Liver (tissue), 9 donors: ENCODE results near the gene SPATC1L. TPM values are rescaled to one million over a fixed set of nuclear protein-coding genes. Genes with fewer than 3 reads are reported as not detected.
A peak's percentile ranks its signal among the peaks of the same experiment; 100 is the strongest.

ENCODE experiments used
- DNase-seq: peaks from one replicate; pipeline ENCODE4 v3.0.0-alpha.2; 2017; ENCODE audit warnings: low spot score
- H3K27ac ChIP-seq, 2 donors: one replicate each; pipeline ENCODE4 v1.7.0; 2013; ENCODE audit warnings: inconsistent platforms in 2 of 2, low read length in 2 of 2, control low read depth in 1 of 2, low read depth in 1 of 2, mild to moderate bottlenecking in 1 of 2
- H3K27me3 ChIP-seq, 4 donors: one replicate each; pipeline versions ENCODE4 v1.6.1 to v1.7.0; 2013; ENCODE audit warnings: low read length in 3 of 4, inconsistent platforms in 1 of 4, mild to moderate bottlenecking in 1 of 4, moderate library complexity in 1 of 4; ENCODE audit not compliant: control insufficient read depth in 4 of 4, insufficient read depth in 4 of 4
- H3K36me3 ChIP-seq, 4 donors: one replicate each; pipeline versions ENCODE4 v1.6.1 to v1.7.0; 2013; ENCODE audit warnings: low read length in 3 of 4, mild to moderate bottlenecking in 3 of 4, low read depth in 1 of 4, moderate library complexity in 1 of 4; ENCODE audit not compliant: control insufficient read depth in 4 of 4, insufficient read depth in 3 of 4
- H3K4me1 ChIP-seq, 4 donors: one replicate each; pipeline versions ENCODE4 v1.6.1 to v1.7.0; 2013; ENCODE audit warnings: low read length in 3 of 4, mild to moderate bottlenecking in 3 of 4, moderate library complexity in 1 of 4; ENCODE audit not compliant: control insufficient read depth in 4 of 4, insufficient read depth in 4 of 4
- H3K4me3 ChIP-seq, 3 donors: one replicate each; pipeline versions ENCODE4 v1.6.1 to v1.7.0; 2013; ENCODE audit warnings: low read length in 3 of 3, control low read depth in 1 of 3, low read depth in 1 of 3, mild to moderate bottlenecking in 1 of 3
- H3K9ac ChIP-seq, 2 donors: one replicate each; pipeline ENCODE4 v1.7.0; 2013; ENCODE audit warnings: low read length in 2 of 2, mild to moderate bottlenecking in 2 of 2, moderate library complexity in 2 of 2, control low read depth in 1 of 2, low read depth in 1 of 2
- H3K9me3 ChIP-seq, 4 donors: one replicate each; pipeline versions ENCODE4 v1.6.1 to v1.7.0; 2013; ENCODE audit warnings: low read length in 3 of 4; ENCODE audit not compliant: control insufficient read depth in 4 of 4
- CTCF ChIP-seq: fragments of 150-350 bp; IDR thresholded peaks from 2 replicates; pipeline ENCODE4 v1.5.1; 2017; ENCODE audit warnings: improper control_type of control experiment, low read depth, low read length; ENCODE audit not compliant: missing input control
- EGR1 ChIP-seq, 2 donors: IDR thresholded peaks; 2 replicates each; pipeline ENCODE4 v1.6.1; 2016 to 2018; ENCODE audit warnings: antibody characterized with exemption in 2 of 2, low read depth in 2 of 2
- FOXA1 ChIP-seq: IDR thresholded peaks from 2 replicates; pipeline ENCODE4 v1.6.1; 2016; ENCODE audit warnings: antibody characterized with exemption
- FOXA2 ChIP-seq: IDR thresholded peaks from 2 replicates; pipeline ENCODE4 v1.6.1; 2016; ENCODE audit warnings: antibody characterized with exemption
- GABPA ChIP-seq, 2 donors: IDR thresholded peaks in 1 of 2; conservative IDR thresholded peaks in 1 of 2; 2 replicates each; pipeline ENCODE4 v1.6.1; 2016; ENCODE audit warnings: antibody characterized with exemption in 2 of 2, mild to moderate bottlenecking in 1 of 2, moderate library complexity in 1 of 2
- HNF4A ChIP-seq, 2 donors: conservative IDR thresholded peaks; 2 replicates each; pipeline ENCODE4 v1.6.1; 2016; ENCODE audit warnings: antibody characterized with exemption in 2 of 2, mild to moderate bottlenecking in 2 of 2
- HNF4G ChIP-seq: IDR thresholded peaks from 2 replicates; pipeline ENCODE4 v1.6.1; 2016; ENCODE audit warnings: antibody characterized with exemption
- MAX ChIP-seq: IDR thresholded peaks from 2 replicates; pipeline ENCODE4 v1.6.1; 2016; ENCODE audit warnings: antibody characterized with exemption
- NR2F2 ChIP-seq: IDR thresholded peaks from 2 replicates; pipeline ENCODE4 v1.6.1; 2016; ENCODE audit warnings: antibody characterized with exemption
- RAD21 ChIP-seq, 2 donors: IDR thresholded peaks; 2 replicates each; pipeline ENCODE4 v1.6.1; 2016; ENCODE audit warnings: antibody characterized with exemption in 2 of 2, mild to moderate bottlenecking in 2 of 2
- REST ChIP-seq: IDR thresholded peaks from 2 replicates; pipeline ENCODE4 v1.6.1; 2016; ENCODE audit warnings: antibody characterized with exemption, mild to moderate bottlenecking
- RXRA ChIP-seq, 2 donors: IDR thresholded peaks; 2 replicates each; pipeline ENCODE4 v1.6.1; 2017 to 2018; ENCODE audit warnings: antibody characterized with exemption in 2 of 2, mild to moderate bottlenecking in 1 of 2
- SP1 ChIP-seq: IDR thresholded peaks from 2 replicates; pipeline ENCODE4 v1.6.1; 2018; ENCODE audit warnings: antibody characterized with exemption, mild to moderate bottlenecking
- TAF1 ChIP-seq: conservative IDR thresholded peaks from 2 replicates; pipeline ENCODE4 v1.6.1; 2016; ENCODE audit warnings: antibody characterized with exemption, mild to moderate bottlenecking
- YY1 ChIP-seq: IDR thresholded peaks from 2 replicates; pipeline ENCODE4 v1.6.1; 2016; ENCODE audit warnings: antibody characterized with exemption, mild to moderate bottlenecking
- WGBS: extraction: QIAGEN DNeasy Blood & Tissue Kit; methylation state at CpG from one replicate; pipeline ENCODE4 v1.1.7; 2013; 5-methylcytosine and 5-hydroxymethylcytosine counted together
- polyA plus RNA-seq, 2 donors: library from polyadenylated mRNA; stranded (reverse) in 1 of 2; unstranded in 1 of 2; fragments of 200-250 nt in 1 of 2; fragments of >200 nt in 1 of 2; fragmentation: Nextera tagmentation in 1 of 2; extraction: Ambion mirVana in 1 of 2; gene quantifications; one replicate each; pipeline versions ENCODE4 v1.2.1 to v1.2.3, GENCODE V29; 2013 to 2015
- total RNA-seq, 2 donors: library from RNA; depleted of rRNA; stranded (reverse); fragments of >200 nt; gene quantifications; one replicate each; pipeline ENCODE4 v1.2.3, GENCODE V29; 2014
- TF ChIP-seq, protein P1 (sequence below): IDR thresholded peaks from 2 replicates; pipeline ENCODE4 v1.6.1; 2016; ENCODE audit warnings: antibody characterized with exemption
- TF ChIP-seq, protein P2 (sequence below): IDR thresholded peaks from 2 replicates; pipeline ENCODE4 v1.6.1; 2016; ENCODE audit warnings: antibody characterized with exemption
- donor health status: healthy.
- donor health status: healthy.
- donor health status: healthy.
- donor health status: healthy.
- donor health status: healthy.

SPATC1L gene
- total and polyA plus RNA-seq, 4 donors = 0.33 to 3.5 (median 0.79) TPM

DNA sequence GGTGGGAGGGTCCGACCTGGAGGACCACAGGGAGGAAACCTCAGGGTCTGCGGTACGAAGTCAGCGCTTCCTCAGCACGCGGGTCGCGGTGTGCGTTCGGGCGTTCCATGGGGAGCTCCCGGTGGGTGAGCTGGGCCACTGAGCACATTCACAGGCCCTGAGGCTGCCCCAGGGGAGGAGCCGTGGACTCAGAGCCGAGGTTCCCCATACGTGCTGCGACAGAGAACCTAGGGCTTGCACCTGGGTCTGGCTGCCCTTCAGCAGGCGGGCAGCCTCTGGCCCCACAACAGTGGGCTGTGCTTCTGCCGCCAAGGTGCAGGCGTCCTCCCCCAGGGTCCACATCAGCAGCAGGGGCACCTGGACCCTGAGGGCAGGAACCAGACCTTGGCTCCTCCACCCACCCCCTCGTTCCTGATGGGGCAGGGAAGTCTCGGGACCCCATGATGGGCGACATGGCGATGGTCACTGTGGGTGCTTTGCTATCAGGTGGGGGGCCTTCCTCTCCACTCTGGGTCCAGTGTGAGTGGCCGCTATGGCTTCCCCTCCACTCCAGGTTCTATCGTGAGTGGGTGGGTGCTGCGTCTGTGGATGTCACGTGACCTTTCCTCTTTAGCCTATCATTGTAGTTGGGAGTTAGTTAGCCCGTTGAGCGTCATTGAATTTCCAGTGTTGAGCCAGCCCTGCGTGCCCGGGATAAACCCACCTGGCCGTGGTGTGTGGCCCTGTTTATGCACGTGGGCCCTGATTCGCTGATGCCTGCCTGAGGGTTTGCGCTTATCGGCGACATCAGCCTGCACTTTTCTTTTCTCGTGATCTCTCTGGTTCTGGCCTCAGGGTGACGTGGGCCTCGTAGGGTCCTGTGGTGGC, 56.8 kb downstream of the SPATC1L start:
- Histone ChIP-seq H3K4me1 (peaks cover 0 to 3% (median 0%) of the 10 kb centered on the region in 4 donors), H3K9ac (no peak overlapping the region), H3K4me3 (no peak overlapping the region), H3K36me3 (peaks cover 0 to 4% (median 2%) of the 10 kb centered on the region in 4 donors), H3K9me3 (no peaks in the 10 kb centered on the region), H3K27ac (no peak overlapping the region), H3K27me3 (no peaks in the 10 kb centered on the region)
- WGBS = 74% methylated on average over 40 of the region's 40 CpGs
- peak; percentile 35 for DNase-seq
- no peak for TF ChIP-seq MAX
- no peak for TF ChIP-seq TAF1
- TF ChIP-seq, protein P1, sequence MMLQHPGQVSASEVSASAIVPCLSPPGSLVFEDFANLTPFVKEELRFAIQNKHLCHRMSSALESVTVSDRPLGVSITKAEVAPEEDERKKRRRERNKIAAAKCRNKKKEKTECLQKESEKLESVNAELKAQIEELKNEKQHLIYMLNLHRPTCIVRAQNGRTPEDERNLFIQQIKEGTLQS = no peak
- TF ChIP-seq CTCF = no peak
- TF ChIP-seq GABPA (IDR thresholded peaks at IDR 0.05 in 1 of 2, conservative IDR thresholded peaks at IDR 0.05 in 1 of 2) = no peak
- no peak for TF ChIP-seq YY1
- no peak for TF ChIP-seq FOXA1
- no peak for TF ChIP-seq NR2F2
- TF ChIP-seq HNF4A (conservative IDR thresholded peaks at IDR 0.05) = no peak
- no peak for TF ChIP-seq HNF4G
- TF ChIP-seq SP1 = no peak

DNA sequence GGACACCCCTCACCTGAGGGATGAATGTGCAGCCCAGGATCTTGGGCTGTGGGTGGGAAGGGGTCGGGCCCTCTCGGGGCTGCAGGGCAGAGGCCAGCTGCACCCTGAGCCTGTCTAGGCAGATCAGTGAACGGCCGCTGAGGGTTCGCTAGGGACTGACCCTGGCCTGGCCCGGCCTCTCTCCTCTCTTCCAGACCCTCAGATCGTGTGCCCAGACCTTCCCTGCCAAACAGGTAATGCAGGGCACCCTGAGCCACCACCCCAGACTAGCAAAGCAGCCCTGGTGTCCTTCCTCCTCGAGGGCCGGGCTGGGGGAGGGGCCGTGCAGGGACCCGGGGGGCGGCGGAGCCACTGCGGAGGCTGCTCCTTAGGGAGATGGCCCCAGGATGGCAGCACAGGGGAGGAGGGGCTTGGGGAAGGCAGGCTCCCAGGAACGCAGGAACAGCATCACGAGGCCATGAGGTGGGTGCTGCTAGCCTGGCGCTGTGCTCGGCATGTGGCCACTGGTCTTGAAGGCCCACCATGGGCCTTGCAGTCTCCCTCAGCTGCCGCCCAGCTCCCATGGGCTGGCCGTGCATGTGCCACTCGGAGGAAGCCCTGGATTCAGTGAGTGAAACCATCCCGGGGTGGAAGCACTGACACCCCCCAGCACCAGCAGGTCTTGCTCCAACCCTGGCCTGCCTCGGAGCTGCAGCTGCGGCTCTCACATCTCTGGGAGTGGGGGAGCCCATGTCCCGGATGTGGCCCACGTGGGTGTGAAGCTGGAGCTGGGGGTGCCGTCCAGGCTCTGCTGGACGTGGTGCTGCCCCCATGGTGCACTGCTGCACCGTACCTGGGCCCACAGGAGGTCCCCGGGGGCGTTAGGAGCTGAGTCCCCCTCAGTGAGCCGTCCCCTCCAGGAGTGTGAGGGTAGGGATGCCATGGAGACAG, 57.7 kb downstream of the SPATC1L start:
- Histone ChIP-seq H3K27ac (no peak overlapping the region), H3K27me3 (no peaks in the 10 kb centered on the region), H3K36me3 (no peaks in the 10 kb centered on the region), H3K9me3 (no peaks in the 10 kb centered on the region), H3K4me1 (peaks cover 0 to 3% (median 0%) of the 10 kb centered on the region in 4 donors), H3K9ac (no peak overlapping the region), H3K4me3 (no peak overlapping the region)
- WGBS = 67% methylated on average over 32 of the region's 32 CpGs
- DNase-seq = peak; percentile 34
- TF ChIP-seq RAD21 (IDR thresholded peaks at IDR 0.05) (no peak), TAF1 (no peak), NR2F2 (no peak), FOXA2 (no peak), FOXA1 (no peak), MAX (no peak), HNF4G (no peak), EGR1 (IDR thresholded peaks at IDR 0.05; ENCODE audit: low read depth in 2 of 2) (no peak), CTCF (no peak), YY1 (no peak), GABPA (IDR thresholded peaks at IDR 0.05 in 1 of 2, conservative IDR thresholded peaks at IDR 0.05 in 1 of 2) (no peak), REST (no peak), HNF4A (conservative IDR thresholded peaks at IDR 0.05) (no peak), RXRA (IDR thresholded peaks at IDR 0.05) (no peak)
- TF ChIP-seq, protein P1 = no peak
- TF ChIP-seq, protein P2, sequence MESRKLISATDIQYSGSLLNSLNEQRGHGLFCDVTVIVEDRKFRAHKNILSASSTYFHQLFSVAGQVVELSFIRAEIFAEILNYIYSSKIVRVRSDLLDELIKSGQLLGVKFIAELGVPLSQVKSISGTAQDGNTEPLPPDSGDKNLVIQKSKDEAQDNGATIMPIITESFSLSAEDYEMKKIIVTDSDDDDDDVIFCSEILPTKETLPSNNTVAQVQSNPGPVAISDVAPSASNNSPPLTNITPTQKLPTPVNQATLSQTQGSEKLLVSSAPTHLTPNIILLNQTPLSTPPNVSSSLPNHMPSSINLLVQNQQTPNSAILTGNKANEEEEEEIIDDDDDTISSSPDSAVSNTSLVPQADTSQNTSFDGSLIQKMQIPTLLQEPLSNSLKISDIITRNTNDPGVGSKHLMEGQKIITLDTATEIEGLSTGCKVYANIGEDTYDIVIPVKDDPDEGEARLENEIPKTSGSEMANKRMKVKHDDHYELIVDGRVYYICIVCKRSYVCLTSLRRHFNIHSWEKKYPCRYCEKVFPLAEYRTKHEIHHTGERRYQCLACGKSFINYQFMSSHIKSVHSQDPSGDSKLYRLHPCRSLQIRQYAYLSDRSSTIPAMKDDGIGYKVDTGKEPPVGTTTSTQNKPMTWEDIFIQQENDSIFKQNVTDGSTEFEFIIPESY = no peak
